AG09309 (cell line): ENCODE data around the gene HOXC10.
A peak's percentile ranks its signal among the peaks of the same experiment; 100 is the strongest.

Experiments used
- DNase-seq: peaks from one replicate; pipeline ENCODE4 v3.0.0-alpha.2; 2010; ENCODE audit warnings: low read depth
- H3K4me3 ChIP-seq: 2 replicates; pipeline ENCODE4 v1.5.1; 2011; ENCODE audit warnings: mild to moderate bottlenecking, low read depth, low read length, moderate library complexity; ENCODE audit not compliant: control insufficient read depth
- TF ChIP-seq, protein P1 (sequence below): IDR thresholded peaks from 2 replicates; pipeline ENCODE4 v1.5.1; 2011; ENCODE audit warnings: mild to moderate bottlenecking, low read depth, low read length, inconsistent platforms; ENCODE audit not compliant: insufficient read depth, control insufficient read depth; ENCODE audit errors: missing control alignments

HOXC10 gene

DNA sequence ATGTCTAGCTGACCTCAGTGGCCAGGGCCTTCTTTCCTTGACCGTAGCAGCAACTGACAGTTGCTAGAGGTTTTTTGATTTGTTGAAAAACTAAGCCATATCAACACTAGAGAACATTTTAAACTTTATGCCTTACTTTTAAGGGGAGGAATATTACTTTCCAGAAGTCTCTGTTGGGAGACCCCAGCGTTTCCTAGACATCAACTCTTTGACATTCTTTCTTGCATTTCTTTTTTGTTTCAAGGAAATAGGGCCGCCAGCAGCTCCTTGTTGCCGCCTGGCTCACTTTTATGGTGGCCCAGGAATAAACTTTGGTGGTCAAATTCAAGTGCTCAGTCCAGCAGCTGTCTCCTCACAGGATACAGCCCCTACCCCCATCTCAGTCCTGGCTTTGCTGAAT is 14.5 kb upstream of the HOXC10 start:
- TF ChIP-seq, protein P1, sequence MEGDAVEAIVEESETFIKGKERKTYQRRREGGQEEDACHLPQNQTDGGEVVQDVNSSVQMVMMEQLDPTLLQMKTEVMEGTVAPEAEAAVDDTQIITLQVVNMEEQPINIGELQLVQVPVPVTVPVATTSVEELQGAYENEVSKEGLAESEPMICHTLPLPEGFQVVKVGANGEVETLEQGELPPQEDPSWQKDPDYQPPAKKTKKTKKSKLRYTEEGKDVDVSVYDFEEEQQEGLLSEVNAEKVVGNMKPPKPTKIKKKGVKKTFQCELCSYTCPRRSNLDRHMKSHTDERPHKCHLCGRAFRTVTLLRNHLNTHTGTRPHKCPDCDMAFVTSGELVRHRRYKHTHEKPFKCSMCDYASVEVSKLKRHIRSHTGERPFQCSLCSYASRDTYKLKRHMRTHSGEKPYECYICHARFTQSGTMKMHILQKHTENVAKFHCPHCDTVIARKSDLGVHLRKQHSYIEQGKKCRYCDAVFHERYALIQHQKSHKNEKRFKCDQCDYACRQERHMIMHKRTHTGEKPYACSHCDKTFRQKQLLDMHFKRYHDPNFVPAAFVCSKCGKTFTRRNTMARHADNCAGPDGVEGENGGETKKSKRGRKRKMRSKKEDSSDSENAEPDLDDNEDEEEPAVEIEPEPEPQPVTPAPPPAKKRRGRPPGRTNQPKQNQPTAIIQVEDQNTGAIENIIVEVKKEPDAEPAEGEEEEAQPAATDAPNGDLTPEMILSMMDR, result no peak
- H3K4me3 ChIP-seq, result no peak overlapping the region
- DNase-seq, result no peak

DNA sequence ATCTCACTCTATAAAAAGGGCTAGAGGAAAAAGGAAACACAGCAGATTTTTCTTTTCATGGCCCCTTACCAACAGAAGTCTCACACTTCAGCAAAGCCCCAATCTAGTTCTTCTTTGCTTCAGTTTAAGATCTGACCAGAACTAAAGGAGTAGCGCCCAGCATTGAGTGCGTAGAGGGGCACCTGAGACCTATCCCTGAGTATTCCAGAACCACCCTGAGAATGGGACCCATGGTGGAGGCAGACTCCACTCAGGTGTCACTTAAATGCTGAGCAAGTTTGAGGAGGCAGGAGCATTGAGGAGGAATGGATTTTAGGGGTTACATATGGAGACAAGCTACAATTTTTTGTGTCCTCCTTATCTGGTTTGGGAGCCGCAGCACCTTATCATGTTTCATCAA is 13.8 kb upstream of the HOXC10 start:
- H3K4me3 ChIP-seq, result no peak overlapping the region
- no peak for DNase-seq
- TF ChIP-seq, protein P1, result no peak

DNA sequence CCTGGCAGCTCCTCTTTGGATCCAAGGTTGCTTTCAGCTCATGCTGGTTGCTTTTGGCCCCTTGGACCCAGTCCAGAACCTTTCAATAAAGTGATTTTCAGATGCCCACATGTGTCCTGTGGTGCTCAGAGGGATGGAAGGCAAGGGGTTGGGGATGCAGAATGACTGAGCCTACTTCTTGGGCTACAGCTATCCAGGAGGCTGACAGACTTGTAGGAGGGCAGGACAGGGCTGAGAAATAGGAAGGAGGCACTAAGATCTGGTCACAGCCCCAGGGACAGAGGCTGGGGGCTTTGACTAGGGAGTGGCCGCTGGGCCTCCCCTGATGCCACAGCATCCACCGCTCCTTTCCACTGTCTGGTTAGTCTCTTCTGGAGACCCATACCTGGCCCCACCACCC is 13.3 kb upstream of the HOXC10 start:
- no peak for DNase-seq
- TF ChIP-seq, protein P1, result no peak
- H3K4me3 ChIP-seq, result no peak overlapping the region

DNA sequence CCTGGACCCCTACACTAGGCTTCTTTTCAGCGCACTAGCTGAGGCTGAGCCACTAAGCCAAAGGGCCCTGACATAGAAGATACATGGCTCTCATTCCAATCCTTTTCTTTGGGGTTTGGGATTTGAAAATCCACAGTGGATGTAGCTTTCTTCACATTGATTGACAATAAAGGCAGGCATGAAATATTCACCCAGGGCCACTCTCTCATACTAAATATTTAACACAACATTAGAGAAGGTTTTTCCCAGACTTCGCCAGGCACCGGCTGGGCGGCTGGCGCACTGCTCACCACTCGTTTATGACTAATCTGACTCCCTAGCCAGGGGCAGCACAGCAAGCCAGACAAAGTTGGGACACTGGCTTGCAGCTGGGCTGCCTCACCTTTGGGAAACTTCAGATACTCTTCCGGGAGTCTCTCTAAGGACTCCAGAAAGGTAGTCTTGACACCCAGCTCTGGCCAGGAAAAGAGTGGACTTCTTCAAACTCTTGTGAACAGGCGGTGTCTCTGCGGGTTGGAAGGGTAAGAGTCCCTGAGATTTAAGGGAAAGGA is 12.7 kb upstream of the HOXC10 start:
- peak overlapping the region; percentile 52 for H3K4me3 ChIP-seq
- TF ChIP-seq, protein P1, result no peak
- DNase-seq, result no peak

DNA sequence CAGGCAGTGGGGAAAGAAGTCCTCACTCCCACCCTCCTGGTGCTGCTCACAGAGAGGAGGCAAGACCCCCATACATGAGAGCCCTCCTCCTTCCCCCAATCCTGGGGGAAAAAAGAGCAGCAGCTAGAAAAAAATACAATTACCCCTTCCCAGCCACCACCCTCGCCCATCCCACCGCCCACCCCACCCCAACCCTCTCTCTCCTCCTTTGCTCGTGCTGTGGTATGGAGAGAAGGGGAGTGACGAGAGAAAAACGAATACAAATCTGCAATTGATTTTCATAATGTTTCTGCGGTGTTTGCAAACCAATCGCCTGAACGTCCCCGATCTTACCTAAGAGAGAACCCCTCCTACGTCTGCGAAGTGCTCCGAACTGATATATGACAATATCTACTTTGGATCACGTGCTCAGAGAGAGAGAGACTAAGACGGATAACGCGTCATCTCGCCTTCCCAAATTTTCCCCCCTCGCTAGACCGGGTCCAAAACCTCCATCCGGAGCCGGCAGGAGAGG is 12.2 kb upstream of the HOXC10 start, which contains the start of gene HOXC11:
Gene HOXC11, plus strand, starts transcription at position 405 of the 514 bp plus-strand sequence. CDS start 116 bp downstream, outside the sequence.
- H3K4me3 ChIP-seq, result peak within 1 kb of the TSS; percentile 52
- no peak for DNase-seq
- TF ChIP-seq, protein P1, result no peak

DNA sequence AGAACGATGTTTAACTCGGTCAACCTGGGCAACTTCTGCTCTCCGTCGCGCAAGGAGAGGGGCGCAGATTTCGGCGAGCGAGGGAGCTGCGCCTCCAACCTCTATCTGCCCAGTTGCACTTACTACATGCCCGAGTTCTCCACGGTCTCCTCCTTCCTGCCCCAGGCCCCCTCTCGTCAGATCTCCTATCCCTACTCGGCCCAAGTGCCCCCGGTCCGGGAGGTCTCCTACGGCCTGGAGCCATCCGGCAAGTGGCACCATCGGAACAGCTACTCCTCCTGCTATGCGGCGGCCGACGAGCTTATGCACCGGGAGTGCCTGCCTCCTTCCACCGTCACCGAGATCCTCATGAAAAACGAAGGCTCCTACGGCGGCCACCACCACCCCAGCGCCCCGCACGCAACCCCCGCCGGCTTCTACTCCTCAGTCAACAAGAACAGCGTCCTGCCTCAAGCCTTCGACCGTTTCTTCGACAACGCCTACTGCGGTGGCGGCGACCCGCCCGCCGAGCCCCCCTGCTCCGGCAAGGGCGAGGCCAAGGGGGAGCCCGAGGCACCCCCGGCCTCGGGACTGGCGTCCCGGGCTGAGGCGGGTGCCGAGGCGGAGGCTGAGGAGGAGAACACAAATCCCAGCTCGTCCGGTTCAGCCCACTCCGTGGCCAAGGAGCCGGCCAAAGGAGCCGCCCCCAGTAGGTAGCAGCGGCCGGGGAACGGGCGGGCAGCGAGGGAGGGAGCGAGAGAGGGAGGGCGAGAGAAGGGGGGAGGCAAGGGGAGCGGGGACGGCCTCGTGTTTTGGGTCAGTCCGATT is 11.5 kb upstream of the HOXC10 start:
- TF ChIP-seq, protein P1, result no peak
- H3K4me3 ChIP-seq, result peak overlapping the region; percentile 52
- no peak for DNase-seq
